Calu3 (cell line): ENCODE data around the gene PDE1C. TPM values are rescaled to one million over a fixed set of nuclear protein-coding genes. Genes with fewer than 3 reads are reported as not detected.
A peak's percentile ranks its signal among the peaks of the same experiment; 100 is the strongest.

ENCODE experiments used
- BruUV-seq: library from RNA; stranded (reverse); fragments of 400-500 nt; replicated peaks from 2 replicates; lab custom pipeline; 2021; lab: Mats Ljungman, UMichigan
- CTCF ChIA-PET: fragments of 300-600 bp; sonication (Branson Sonifier 250); formaldehyde crosslinking; loops from one replicate; lab custom pipeline; 2022; ENCODE audit warnings: antibody characterized with exemption; lab: Charles Lee
- DNase-seq: peaks from one replicate; pipeline ENCODE4 v3.0.0; 2022
- H3K27ac Mint-ChIP-seq: one replicate; pipeline ENCODE4 v1.8.0; 2022; ENCODE audit warnings: mixed read lengths; ENCODE audit not compliant: unreplicated experiment
- H3K27me3 Mint-ChIP-seq: one replicate; pipeline ENCODE4 v1.8.0; 2022; ENCODE audit warnings: mixed read lengths; ENCODE audit not compliant: unreplicated experiment
- H3K36me3 Mint-ChIP-seq: one replicate; pipeline ENCODE4 v1.8.0; 2022; ENCODE audit warnings: mild to moderate bottlenecking, moderate library complexity, mixed read lengths; ENCODE audit not compliant: insufficient read depth, unreplicated experiment
- H3K4me1 Mint-ChIP-seq: one replicate; pipeline ENCODE4 v1.8.0; 2022; ENCODE audit warnings: mild to moderate bottlenecking, low read depth, mixed read lengths; ENCODE audit not compliant: unreplicated experiment
- H3K4me3 Mint-ChIP-seq: one replicate; pipeline ENCODE4 v1.8.0; 2022; ENCODE audit warnings: mild to moderate bottlenecking, low read depth, moderate library complexity, mixed read lengths; ENCODE audit not compliant: unreplicated experiment
- H3K9me3 Mint-ChIP-seq: one replicate; pipeline ENCODE4 v1.8.0; 2022; ENCODE audit warnings: low read depth, mixed read lengths; ENCODE audit not compliant: unreplicated experiment
- CTCF ChIP-seq: fragments of 200-600 bp; IDR thresholded peaks from one replicate; pipeline ENCODE4 v1.8.0; 2022; ENCODE audit warnings: antibody characterized with exemption; ENCODE audit not compliant: unreplicated experiment
- intact Hi-C: fragments of 100-400 bp; cut with micrococcal nuclease; formaldehyde crosslinking; loops from one replicate; pipeline ENCODE4 v1.10.0; 2022; ENCODE audit not compliant: unreplicated experiment
- total RNA-seq: library from RNA; stranded (reverse); gene quantifications from 2 replicates; pipeline ENCODE4 v1.2.3, GENCODE V29; 2022

Gene PDE1C
- total RNA-seq, 1 experiment from 2014 or later: 34.0 TPM

- no TSS peak for BruUV-seq
- Mint-ChIP-seq H3K4me3 (no peak overlapping the region), H3K36me3 (no peaks in the 10 kb centered on the region), H3K27me3 (no peaks in the 10 kb centered on the region), H3K9me3 (no peaks in the 10 kb centered on the region), H3K4me1 (peaks cover 27% of the 10 kb centered on the region), H3K27ac (no peak overlapping the region)
- CTCF ChIA-PET: no interaction called here
- intact Hi-C loops: no loop called here
- no peak for DNase-seq
- no peak for TF ChIP-seq CTCF
These were observed 160.0 kb downstream of the PDE1C start for GRCh38 chr7:31910191-31910590.

GRCh38 chr7:31906479-31907171 lies 163.6 kb downstream of the PDE1C start:
- H3K27me3 Mint-ChIP-seq: no peaks in the 10 kb centered on the region
- BruUV-seq: no TSS peak
- H3K4me3 Mint-ChIP-seq: no peak overlapping the region
- no peak for TF ChIP-seq CTCF
- CTCF ChIA-PET: no interaction called here
- H3K4me1 Mint-ChIP-seq: peaks cover 26% of the 10 kb centered on the region
- no peak overlapping the region for H3K27ac Mint-ChIP-seq
- H3K9me3 Mint-ChIP-seq: no peaks in the 10 kb centered on the region
- no peaks in the 10 kb centered on the region for H3K36me3 Mint-ChIP-seq
- DNase-seq: no peak
- intact Hi-C loops: no loop called here

- CTCF ChIA-PET: no interaction called here
- no peaks in the 10 kb centered on the region for H3K27me3 Mint-ChIP-seq
- BruUV-seq: no TSS peak
These were observed 166.2 kb downstream of the PDE1C start for GRCh38 chr7:31903962-31904361.

GRCh38 chr7:31899356-31899927 lies 170.8 kb downstream of the PDE1C start:
- Mint-ChIP-seq H3K4me3 (peak overlapping the region; percentile 69), H3K27ac (peak overlapping the region; percentile 88), H3K27me3 (no peaks in the 10 kb centered on the region), H3K36me3 (peaks cover 16% of the 10 kb centered on the region), H3K9me3 (no peaks in the 10 kb centered on the region), H3K4me1 (peaks cover 28% of the 10 kb centered on the region)
- peak; percentile 45 for DNase-seq
- CTCF ChIA-PET: interaction anchor here (0.6 to 1.2 kb wide), 8 partner anchors 17 to 124 kb away, joined by 3 to 24 read pairs (median 3); no protein-coding TSS in a partner anchor
- TSS peak; percentile 99 for BruUV-seq
- intact Hi-C loops: loop anchor here (1.0 to 2.0 kb wide), 3 partner anchors 35 to 265 kb away; no protein-coding TSS in a partner anchor
- TF ChIP-seq CTCF: no peak

More at GRCh38 chr7:31903962-31904361, 166.2 kb downstream of the PDE1C start:
- no peak for DNase-seq
- H3K4me1 Mint-ChIP-seq: peaks cover 36% of the 10 kb centered on the region
- TF ChIP-seq CTCF: no peak
- intact Hi-C loops: no loop called here
- peaks cover 10% of the 10 kb centered on the region for H3K36me3 Mint-ChIP-seq
- H3K9me3 Mint-ChIP-seq: no peaks in the 10 kb centered on the region
- no peak overlapping the region for H3K27ac Mint-ChIP-seq
- no peak overlapping the region for H3K4me3 Mint-ChIP-seq
